ENCODE results near the gene INPP5A.

- TF ChIP-seq CTCF (IDR thresholded peaks at IDR 0.05) (no peak), POLR2A (IDR thresholded peaks at IDR 0.05) (no peak), EP300 (IDR thresholded peaks at IDR 0.05; ENCODE audit: low read depth) (no peak)
These were observed 11.8 kb downstream of the INPP5A start for GRCh38 chr10:132549371-132549770.

Measured in transverse colon (tissue), 3 donors.